ENCODE results near the gene NMNAT1. TPM values are rescaled to one million over a fixed set of nuclear protein-coding genes. Genes with fewer than 3 reads are reported as not detected.
A peak's percentile ranks its signal among the peaks of the same experiment; 100 is the strongest.

Gene NMNAT1
- total and polyA plus RNA-seq, 7 donors, result 5.1 to 14.6 (median 9.7) TPM

- H3K36me3 ChIP-seq, result no peaks in the 10 kb centered on the region
- H3K27ac ChIP-seq, result peak within 1 kb of the TSS; percentile 93 to 98 (median 97)
- 1% methylated on average over 55 of the region's 55 CpGs for WGBS, 2 donors
- no peak for DNase-seq
- H3K4me1 ChIP-seq, result peaks cover 0 to 22% (median 19%) of the 10 kb centered on the region in 4 donors
- intact Hi-C loops (cut with DNase I), result loop anchor here (2.0 kb wide), 1 partner anchor 33 kb away; the partner anchor contains the start of genes LZIC and NMNAT1
- no peaks in the 10 kb centered on the region for H3K9me3 ChIP-seq
- no peaks in the 10 kb centered on the region for H3K27me3 ChIP-seq
- TF ChIP-seq, protein P1, sequence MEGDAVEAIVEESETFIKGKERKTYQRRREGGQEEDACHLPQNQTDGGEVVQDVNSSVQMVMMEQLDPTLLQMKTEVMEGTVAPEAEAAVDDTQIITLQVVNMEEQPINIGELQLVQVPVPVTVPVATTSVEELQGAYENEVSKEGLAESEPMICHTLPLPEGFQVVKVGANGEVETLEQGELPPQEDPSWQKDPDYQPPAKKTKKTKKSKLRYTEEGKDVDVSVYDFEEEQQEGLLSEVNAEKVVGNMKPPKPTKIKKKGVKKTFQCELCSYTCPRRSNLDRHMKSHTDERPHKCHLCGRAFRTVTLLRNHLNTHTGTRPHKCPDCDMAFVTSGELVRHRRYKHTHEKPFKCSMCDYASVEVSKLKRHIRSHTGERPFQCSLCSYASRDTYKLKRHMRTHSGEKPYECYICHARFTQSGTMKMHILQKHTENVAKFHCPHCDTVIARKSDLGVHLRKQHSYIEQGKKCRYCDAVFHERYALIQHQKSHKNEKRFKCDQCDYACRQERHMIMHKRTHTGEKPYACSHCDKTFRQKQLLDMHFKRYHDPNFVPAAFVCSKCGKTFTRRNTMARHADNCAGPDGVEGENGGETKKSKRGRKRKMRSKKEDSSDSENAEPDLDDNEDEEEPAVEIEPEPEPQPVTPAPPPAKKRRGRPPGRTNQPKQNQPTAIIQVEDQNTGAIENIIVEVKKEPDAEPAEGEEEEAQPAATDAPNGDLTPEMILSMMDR (IDR thresholded peaks at IDR 0.05), result no peak
- TF ChIP-seq POLR2A (IDR thresholded peaks at IDR 0.05) (no peak), POLR2AphosphoS5 (IDR thresholded peaks at IDR 0.05) (peak in 2 of 4 donors; percentile 26 to 58), EP300 (IDR thresholded peaks at IDR 0.05) (no peak)
- H3K4me3 ChIP-seq, result peak within 1 kb of the TSS; percentile 80 to 96 (median 86)
Measured at GRCh38 chr1:9910076-9910422, 33.2 kb upstream of the NMNAT1 start, which contains the start of gene CTNNBIP1. TSS of gene CTNNBIP1 (minus strand) at chr1:9910269. CDS start at chr1:9872064, 38,205 bp downstream.

- 0 to 1% methylated on average over 45 of the region's 45 CpGs for WGBS, 2 donors
- peaks cover 0 to 22% (median 19%) of the 10 kb centered on the region in 4 donors for H3K4me1 ChIP-seq
- TF ChIP-seq POLR2A (IDR thresholded peaks at IDR 0.05) (peak; percentile 91 to 95), POLR2AphosphoS5 (IDR thresholded peaks at IDR 0.05) (peak; percentile 93 to 96 (median 94))
- TF ChIP-seq, protein P1 (IDR thresholded peaks at IDR 0.05), result no peak
- peak overlapping the region; percentile 45 to 62 (median 60) for H3K4me3 ChIP-seq
- H3K27me3 ChIP-seq, result no peaks in the 10 kb centered on the region
- peak overlapping the region; percentile 93 to 98 (median 97) for H3K27ac ChIP-seq
- peak; percentile 100 for DNase-seq
- no peaks in the 10 kb centered on the region for H3K9me3 ChIP-seq
- H3K36me3 ChIP-seq, result no peaks in the 10 kb centered on the region
- intact Hi-C loops (cut with DNase I), result loop anchor here (2.0 kb wide), 1 partner anchor 32 kb away; the partner anchor contains the start of genes LZIC and NMNAT1
Measured at GRCh38 chr1:9910423-9911178, 32.7 kb upstream of the NMNAT1 start.

DNA sequence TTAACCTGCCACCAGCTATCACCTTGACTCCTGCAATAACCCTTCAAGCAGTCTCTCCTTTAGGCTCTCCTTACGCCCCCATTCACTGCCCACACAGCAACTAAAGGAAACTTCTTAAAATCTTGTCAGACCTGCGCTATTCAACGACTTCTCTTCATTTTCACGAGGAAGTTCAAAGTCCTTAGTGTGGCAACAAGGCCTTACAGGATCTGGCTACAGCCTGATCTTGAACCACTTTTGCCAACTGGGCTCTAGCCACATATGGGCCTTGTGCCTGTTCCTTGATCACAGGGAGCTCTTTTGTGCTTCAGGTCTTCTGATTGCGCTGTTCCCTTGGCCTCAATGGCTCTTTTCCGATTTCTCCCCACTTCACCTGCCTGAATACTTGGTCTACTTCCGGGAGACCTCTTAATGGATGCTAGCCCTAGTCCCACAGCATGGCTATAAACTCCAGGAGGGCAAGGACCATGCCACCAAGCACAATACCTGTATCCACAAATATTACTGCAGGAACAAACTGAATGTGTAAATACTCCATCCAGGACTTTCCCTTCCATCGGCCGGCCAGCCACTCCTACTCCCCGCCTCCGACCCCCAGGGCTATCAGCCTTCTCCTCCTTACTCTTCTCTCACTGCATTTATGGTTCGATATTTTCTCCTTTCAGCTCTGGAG, 30.9 kb upstream of the NMNAT1 start:
- intact Hi-C loops (cut with DNase I), result no loop called here
- Histone ChIP-seq H3K4me1 (peaks cover 0 to 22% (median 19%) of the 10 kb centered on the region in 4 donors), H3K4me3 (no peak overlapping the region), H3K36me3 (no peaks in the 10 kb centered on the region), H3K27me3 (no peaks in the 10 kb centered on the region), H3K9me3 (no peaks in the 10 kb centered on the region), H3K27ac (peak overlapping the region in 2 of 4 donors; percentile 5 to 97)
- 50 to 76% methylated on average over 12 of the region's 12 CpGs for whole genome bisulfite sequencing, 2 donors
- TF ChIP-seq EP300 (IDR thresholded peaks at IDR 0.05), result no peak
- TF ChIP-seq, protein P1 (IDR thresholded peaks at IDR 0.05), result no peak
- TF ChIP-seq POLR2AphosphoS5 (IDR thresholded peaks at IDR 0.05), result no peak
- TF ChIP-seq POLR2A (IDR thresholded peaks at IDR 0.05), result no peak
- DNase-seq, result no peak

GRCh38 chr1:9914610-9914937, 28.7 kb upstream of the NMNAT1 start:
- intact Hi-C loops (cut with DNase I), result no loop called here
- 72 to 73% methylated on average over 2 of the region's 2 CpGs for WGBS, 2 donors
- no peaks in the 10 kb centered on the region for H3K36me3 ChIP-seq
- no peaks in the 10 kb centered on the region for H3K27me3 ChIP-seq
- H3K27ac ChIP-seq, result no peak overlapping the region
- TF ChIP-seq POLR2AphosphoS5 (IDR thresholded peaks at IDR 0.05) (no peak), POLR2A (IDR thresholded peaks at IDR 0.05) (no peak), EP300 (IDR thresholded peaks at IDR 0.05) (no peak)
- TF ChIP-seq, protein P1 (IDR thresholded peaks at IDR 0.05), result no peak
- peaks cover 0 to 10% (median 8%) of the 10 kb centered on the region in 4 donors for H3K4me1 ChIP-seq
- DNase-seq, result no peak
- H3K4me3 ChIP-seq, result no peak overlapping the region
- H3K9me3 ChIP-seq, result no peaks in the 10 kb centered on the region
